GM18508 (cell line): ENCODE measurements around the gene ZNF831.

ENCODE experiments used
- ATAC-seq: cut with Tn5 transposase; IDR thresholded peaks from one replicate; pipeline ENCODE4 v1.9.1; 2021; ENCODE audit warnings: moderate number of reproducible peaks; ENCODE audit not compliant: insufficient read depth, unreplicated experiment

Gene ZNF831

DNA sequence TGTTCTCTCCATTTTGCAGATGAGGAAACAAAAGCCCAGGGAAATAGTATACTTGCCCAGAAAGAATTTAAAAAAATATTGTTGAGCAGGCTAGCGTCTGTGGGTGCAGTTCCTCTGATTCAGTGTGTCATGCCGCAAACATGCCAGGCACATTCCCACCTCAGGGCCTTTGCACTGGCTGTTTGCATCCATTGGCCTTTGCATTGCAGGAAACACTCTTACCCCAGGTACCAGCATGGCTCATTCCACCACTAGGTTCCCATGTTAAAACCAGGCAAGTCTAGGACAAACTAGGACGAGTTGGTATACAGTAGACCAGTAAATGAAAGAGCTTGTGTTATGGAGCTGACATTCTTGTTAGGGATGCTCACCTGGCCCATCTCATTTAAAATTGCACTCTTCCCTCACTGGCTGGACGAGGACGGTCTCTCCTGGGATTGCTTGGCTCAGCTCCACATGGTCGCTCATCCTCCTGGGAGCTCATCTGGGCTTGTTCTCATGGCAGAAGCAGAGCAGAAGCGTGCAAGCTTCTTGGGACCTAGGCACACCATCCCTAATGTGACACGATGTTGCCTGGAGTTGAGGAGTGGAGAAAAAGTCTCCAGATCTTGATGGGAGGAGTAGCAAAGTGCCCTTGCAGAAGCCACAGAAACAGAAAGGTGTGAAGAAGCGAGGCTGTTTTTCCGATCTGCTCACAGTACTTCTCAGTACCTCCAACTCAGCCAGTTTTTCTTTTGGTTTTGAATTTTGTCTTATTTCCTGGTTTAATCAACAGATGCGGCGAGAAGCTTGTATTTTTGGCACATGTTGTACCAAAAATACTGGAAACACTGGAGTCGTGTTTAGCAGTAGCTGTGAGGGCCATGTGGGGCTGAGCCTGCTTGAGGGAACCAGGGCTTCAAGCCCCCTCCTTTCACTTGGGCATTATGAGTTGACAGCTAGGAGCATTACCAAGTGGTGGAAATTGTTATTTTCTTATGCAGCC, 13.9 kb downstream of the ZNF831 start:
- no peak for ATAC-seq

- ATAC-seq, result no peak
Observed at GRCh38 chr20:59178983-59179595, 15.5 kb downstream of the ZNF831 start.

- ATAC-seq, result no peak
Observed at GRCh38 chr20:59179988-59180387, 16.4 kb downstream of the ZNF831 start.

- no peak for ATAC-seq
Observed at GRCh38 chr20:59181936-59182335, 18.3 kb downstream of the ZNF831 start.

- ATAC-seq, result no peak
Observed at GRCh38 chr20:59182401-59183044, 18.9 kb downstream of the ZNF831 start.

GRCh38 chr20:59183751-59184150, 20.1 kb downstream of the ZNF831 start:
- no peak for ATAC-seq

GRCh38 chr20:59184880-59185447, 21.3 kb downstream of the ZNF831 start:
- no peak for ATAC-seq

DNA sequence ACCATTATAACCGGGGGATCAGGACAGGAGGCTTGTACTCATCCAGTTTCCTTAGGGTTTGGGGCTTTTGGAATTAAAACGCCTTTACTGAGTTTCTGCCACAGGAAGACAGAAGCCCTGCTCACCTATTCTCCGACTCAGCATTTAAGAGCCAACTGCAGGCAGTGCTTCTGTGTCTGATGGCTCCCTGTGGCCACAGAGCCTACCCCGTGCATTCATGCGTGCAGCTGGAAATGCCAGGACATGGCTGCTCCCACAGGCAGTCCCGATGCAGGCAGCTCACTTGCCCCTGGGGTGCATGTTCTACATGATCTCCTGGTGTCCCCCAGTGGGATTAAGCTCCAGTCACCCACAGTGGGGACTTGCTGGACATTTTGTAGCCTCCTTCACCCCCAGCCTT, 22.2 kb downstream of the ZNF831 start:
- ATAC-seq, result no peak

- ATAC-seq, result no peak
Observed at GRCh38 chr20:59190466-59190865, 26.8 kb downstream of the ZNF831 start.

GRCh38 chr20:59191036-59191755, 27.6 kb downstream of the ZNF831 start:
- ATAC-seq, result no peak

DNA sequence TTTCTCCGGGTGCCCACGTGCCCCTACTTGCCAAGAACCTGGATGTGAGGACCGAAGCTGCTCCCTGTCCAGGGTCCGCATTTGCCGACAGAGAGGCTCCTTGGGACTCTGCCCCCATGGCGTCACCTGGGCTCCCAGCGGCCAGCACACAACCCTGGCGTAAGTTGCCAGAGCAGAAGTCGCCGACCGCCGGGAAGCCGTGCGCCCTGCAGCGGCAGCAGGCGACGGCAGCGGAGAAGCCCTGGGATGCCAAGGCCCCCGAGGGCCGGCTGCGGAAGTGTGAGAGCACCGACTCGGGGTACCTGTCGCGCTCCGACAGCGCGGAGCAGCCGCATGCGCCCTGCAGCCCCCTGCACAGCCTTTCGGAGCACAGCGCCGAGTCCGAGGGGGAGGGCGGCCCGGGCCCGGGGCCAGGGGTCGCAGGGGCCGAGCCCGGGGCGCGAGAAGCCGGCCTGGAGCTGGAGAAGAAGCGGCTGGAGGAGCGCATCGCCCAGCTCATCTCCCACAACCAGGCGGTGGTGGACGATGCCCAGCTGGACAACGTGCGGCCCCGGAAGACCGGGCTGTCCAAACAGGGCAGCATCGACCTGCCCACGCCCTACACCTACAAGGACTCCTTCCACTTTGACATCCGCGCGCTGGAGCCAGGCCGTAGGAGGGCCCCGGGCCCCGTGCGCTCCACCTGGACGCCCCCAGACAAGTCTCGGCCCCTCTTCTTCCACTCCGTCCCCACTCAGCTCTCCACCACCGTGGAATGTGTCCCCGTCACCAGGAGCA, 28.3 kb downstream of the ZNF831 start:
- ATAC-seq, result no peak

DNA sequence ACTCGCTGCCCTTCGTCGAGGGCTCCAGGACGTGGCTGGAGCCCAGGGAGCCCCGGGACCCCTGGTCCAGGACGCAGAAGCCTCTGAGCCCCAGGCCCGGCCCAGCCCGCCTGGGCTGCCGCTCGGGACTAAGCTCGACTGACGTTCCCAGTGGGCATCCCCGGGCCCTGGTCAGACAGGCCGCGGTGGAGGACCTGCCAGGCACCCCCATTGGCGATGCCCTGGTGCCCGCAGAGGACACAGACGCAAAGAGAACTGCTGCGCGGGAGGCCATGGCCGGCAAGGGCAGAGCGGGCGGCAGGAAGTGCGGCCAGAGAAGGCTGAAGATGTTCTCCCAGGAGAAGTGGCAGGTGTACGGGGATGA, 28.9 kb downstream of the ZNF831 start:
- ATAC-seq, result no peak

GRCh38 chr20:59193325-59193724, 29.7 kb downstream of the ZNF831 start:
- ATAC-seq, result no peak

- ATAC-seq, result no peak
Observed at GRCh38 chr20:59194023-59194935, 30.7 kb downstream of the ZNF831 start.

DNA sequence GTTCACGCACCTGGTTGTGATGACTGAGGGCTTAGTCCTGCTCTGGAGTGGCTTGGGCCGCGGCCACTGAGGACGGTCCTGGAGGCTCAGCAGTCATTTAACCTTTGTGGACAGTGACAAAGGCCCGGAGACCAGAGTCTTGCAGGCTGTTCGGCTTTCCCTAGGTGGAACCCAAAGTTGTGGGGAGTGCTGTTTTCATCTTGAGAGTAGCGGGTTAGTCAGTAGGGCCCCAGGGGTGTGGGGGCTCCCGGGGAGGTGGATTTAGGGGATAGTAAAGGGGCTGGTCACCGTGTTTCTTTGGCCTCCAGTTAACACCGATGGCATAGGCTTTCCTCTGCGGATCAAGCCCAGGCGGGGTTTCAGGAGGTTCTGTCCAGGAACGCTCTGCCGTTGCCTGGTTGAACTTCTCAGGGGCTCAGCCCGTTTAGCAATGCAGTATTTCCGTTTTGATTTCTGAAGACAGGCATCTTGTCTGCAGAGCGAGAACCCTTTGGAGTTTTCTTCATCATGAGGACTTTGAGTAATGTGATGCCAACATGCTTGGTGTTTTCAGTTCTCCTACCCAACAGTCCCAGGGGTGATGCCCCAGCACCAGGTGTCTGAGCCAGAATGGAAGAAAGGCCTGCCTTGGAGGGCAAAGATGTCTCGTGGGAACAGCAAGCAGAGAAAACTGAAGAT, 31.8 kb downstream of the ZNF831 start:
- no peak for ATAC-seq

GRCh38 chr20:59204165-59204894, 40.7 kb downstream of the ZNF831 start:
- ATAC-seq, result no peak

DNA sequence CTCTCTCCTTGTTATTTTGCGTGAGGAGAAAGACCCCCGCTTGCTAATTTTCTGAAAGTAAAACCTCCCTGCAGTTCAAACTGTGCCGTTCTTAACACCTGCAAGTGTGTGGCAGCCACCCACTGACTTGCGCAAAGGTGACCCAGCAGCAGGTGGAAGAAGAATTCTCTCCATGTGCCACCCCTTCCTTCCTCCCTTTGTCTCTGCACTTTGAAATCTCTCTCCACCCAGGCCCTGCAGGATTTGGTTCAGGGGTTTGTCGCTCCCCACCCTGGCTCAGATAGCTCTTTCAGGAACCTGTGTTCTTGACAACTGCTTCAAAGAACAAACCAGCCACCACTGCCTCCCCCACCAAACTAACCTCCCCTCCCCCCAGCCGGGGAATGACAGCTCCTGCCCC, 41.4 kb downstream of the ZNF831 start:
- ATAC-seq, result no peak
